HCT116 (cell line): ENCODE measurements around the gene FAM168B.

ENCODE experiments used
- EGR1 ChIP-seq: IDR thresholded peaks from 2 replicates; pipeline ENCODE4 v1.6.1; 2012; ENCODE audit warnings: low read depth
- EZH2 ChIP-seq: fragments of 200-600 bp; sonication (generic); IDR thresholded peaks from 2 replicates; pipeline ENCODE4 v1.6.1; 2017; ENCODE audit warnings: antibody characterized with exemption, mixed run types
- EZH2phosphoT487 ChIP-seq: fragments of 200-600 bp; IDR thresholded peaks from 2 replicates; pipeline ENCODE4 v1.6.1; 2018; ENCODE audit warnings: antibody characterized with exemption, borderline replicate concordance
- POLR2A ChIP-seq: IDR thresholded peaks from 2 replicates; pipeline ENCODE4 v1.7.0; 2011; ENCODE audit warnings: borderline replicate concordance; ENCODE audit not compliant: insufficient read depth, insufficient read length; ENCODE audit errors: extremely low read depth
- RAD21 ChIP-seq: IDR thresholded peaks from 2 replicates; pipeline ENCODE4 v1.6.1; 2012; ENCODE audit warnings: low read depth, mild to moderate bottlenecking
- SIN3A ChIP-seq: IDR thresholded peaks from 2 replicates; pipeline ENCODE4 v1.6.1; 2012; ENCODE audit warnings: low read depth
- TF ChIP-seq, protein P1 (sequence below), 3 experiments: fragments of 200-600 bp in 1 of 3; sonication (generic) in 1 of 3; IDR thresholded peaks in 2 of 3; conservative IDR thresholded peaks in 1 of 3; 2 replicates each; pipeline ENCODE4 v1.5.1; 2012 to 2017; ENCODE audit warnings: low read depth in 2 of 3, low read length in 2 of 3, antibody characterized with exemption in 1 of 3, borderline replicate concordance in 1 of 3, control low read depth in 1 of 3, mild to moderate bottlenecking in 1 of 3, mixed read lengths in 1 of 3, mixed run types in 1 of 3, moderate library complexity in 1 of 3; ENCODE audit not compliant: insufficient read depth in 1 of 3

DNA sequence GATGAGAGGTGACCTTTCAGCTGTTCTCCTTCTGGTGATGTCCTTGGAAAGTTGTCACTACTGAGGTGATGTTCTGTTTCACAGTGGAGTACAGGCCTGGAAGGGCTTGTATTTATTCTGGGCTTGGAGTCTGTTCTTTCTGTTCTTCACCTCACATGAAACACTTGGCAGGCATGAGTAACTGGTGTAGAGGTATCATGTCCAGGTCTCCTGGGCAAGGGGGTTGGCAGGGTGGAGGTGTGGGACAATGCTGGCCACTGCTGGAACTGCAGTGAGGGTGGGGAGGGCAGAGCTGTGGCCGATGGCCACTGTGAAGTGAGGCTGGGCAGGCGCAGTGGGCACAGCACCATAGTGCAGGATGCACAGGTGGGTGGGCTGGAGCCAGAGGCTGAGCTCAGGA lies 47.3 kb upstream of the FAM168B start:
- TF ChIP-seq POLR2A = no peak
- TF ChIP-seq, protein P1, sequence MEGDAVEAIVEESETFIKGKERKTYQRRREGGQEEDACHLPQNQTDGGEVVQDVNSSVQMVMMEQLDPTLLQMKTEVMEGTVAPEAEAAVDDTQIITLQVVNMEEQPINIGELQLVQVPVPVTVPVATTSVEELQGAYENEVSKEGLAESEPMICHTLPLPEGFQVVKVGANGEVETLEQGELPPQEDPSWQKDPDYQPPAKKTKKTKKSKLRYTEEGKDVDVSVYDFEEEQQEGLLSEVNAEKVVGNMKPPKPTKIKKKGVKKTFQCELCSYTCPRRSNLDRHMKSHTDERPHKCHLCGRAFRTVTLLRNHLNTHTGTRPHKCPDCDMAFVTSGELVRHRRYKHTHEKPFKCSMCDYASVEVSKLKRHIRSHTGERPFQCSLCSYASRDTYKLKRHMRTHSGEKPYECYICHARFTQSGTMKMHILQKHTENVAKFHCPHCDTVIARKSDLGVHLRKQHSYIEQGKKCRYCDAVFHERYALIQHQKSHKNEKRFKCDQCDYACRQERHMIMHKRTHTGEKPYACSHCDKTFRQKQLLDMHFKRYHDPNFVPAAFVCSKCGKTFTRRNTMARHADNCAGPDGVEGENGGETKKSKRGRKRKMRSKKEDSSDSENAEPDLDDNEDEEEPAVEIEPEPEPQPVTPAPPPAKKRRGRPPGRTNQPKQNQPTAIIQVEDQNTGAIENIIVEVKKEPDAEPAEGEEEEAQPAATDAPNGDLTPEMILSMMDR (IDR thresholded peaks at IDR 0.05 in 2 of 3, conservative IDR thresholded peaks at IDR 0.05 in 1 of 3; ENCODE audit: borderline replicate concordance in 1 of 3, insufficient read depth in 1 of 3, low read depth in 2 of 3, low read length in 2 of 3) = no peak
- TF ChIP-seq EZH2 = no peak
- TF ChIP-seq SIN3A = no peak
- TF ChIP-seq EZH2phosphoT487 = no peak
- TF ChIP-seq RAD21 = no peak
- TF ChIP-seq EGR1 = no peak
